ENCODE results near the gene GALNT18.

Gene GALNT18

DNA sequence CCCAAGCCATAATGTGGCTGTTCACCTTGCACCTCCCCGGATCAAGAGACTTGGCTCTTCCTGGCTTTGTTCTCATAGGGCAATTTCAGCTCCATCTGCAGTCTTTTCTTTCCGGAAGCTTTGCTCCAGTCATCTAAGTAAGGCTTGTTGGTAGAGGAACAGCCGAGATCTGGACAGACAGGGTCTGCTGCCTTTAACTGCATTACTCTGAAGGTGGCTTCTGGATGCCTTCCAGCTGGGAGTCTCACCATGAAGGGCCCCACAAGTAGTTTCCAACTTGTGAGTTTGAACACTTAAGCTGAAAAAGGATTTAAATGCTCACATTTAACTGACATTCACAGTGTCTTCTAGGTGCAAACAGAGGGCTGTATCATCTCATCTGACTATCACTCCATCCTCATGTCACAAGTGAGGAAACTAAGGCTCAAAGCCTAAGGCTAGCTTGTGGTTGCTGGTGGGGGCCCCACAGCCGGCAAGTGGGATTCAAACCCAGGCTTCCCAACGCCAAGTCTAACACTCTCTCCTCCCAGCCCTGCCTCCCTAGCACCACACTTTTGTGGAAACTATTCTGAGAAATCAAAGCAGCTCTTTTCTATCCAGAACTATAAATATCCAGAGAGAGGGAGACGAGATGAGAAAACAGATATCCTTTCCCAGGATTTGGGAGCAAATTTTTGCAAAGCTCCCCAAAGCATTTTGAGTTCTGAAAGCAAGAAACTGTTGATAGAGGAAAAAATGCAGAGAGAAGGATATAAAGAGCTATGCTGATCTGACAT lies 58.4 kb downstream of the GALNT18 start:
- DNase-seq, result no peak

DNA sequence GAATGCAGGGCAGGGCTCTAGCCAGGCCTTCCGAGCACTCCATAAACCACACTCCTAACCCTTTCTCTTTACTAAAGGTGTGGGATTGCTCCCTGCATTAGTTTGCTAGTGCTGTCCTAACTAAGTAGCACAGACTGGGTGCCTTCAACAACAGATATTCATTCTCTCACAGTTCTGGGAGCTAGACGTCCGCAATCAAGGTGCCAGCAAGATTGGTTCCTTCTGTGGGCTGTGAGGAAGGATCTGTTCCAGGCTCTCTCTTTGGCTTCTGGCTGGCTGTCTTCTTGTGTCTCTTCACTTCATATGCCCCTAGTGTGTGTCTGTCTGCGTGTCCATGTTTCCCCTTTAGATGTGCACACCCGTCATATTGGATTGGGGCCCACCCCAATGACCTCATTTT lies 59.8 kb downstream of the GALNT18 start:
- no peak for DNase-seq

DNA sequence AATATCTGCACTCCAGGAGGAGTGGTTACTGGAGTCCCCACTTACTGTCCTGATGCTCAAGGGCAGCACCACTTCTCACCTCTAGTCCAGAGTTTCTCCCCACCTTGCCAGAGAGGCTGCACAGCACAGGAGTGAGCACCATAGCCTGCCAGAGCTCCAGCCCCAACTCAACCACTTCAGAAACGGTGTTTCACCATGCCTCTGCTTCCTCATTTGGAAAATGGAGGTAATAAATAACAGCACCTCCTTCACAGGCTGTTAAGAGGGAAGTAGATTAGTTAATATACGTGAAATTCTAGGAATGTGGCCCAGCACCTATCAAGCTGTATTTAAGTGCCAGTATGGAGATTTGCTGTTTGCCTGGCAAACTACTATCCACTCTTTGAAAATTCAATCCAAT lies 63.0 kb downstream of the GALNT18 start:
- DNase-seq, result no peak

DNA sequence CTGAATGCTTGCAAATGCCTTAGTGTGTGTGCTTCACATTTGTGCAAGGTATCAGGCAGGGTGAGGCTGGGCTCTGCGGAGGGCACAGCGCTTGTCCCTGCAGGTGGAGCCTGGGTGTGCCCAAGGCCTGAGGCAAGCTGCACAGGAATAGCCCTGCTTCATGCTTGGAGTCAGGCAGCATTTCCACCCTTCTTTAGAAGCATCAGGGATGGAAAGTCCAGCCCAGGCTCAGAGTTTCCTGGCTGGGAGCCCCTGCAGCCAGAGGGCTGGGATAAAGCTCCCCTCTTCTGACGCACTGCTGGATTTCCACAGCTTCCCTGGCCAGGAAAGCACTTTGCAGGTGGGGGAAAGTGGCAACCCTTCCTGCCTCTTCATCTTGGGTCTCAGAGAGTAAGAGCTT lies 63.4 kb downstream of the GALNT18 start:
- DNase-seq, result no peak

DNA sequence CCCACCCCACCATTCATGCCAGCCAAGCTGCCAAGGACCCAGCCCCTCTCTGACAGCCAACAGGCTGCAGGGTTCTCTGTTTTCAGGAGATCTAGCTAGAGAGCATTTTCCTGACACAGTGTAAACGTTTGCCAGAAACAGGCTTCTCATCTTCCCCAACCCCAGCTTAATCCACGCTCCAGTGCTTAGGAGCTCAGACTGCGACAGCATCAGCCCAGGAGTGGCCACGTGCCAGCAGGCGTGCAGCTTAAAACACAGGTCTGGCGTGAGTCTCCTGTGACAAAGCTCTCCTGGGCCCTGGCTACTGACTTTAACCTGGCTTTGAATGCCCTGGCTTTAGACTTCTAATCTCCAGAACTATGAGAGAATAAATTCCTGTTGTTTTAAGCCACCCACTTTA lies 66.6 kb downstream of the GALNT18 start:
- DNase-seq, result no peak

DNA sequence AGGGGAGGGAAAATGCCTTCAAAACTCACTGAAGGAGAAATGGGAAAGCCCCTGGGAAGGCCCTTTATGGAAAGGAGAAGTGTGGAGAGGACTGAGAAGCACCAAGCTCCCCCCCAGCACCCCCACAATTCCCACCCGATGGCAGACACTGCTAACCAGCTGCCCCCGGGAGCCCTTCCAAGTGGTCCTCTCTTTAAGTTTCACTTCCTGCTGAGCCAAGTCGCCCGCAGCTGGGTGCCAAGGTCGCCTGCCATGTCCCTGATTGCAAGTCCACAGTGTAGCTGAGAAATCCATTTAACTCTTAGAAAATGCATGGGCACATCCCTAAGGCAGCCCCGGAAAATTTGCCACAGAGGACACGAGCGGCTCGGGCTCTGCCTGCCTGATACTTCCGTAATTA lies 68.2 kb downstream of the GALNT18 start:
- no peak for DNase-seq

DNA sequence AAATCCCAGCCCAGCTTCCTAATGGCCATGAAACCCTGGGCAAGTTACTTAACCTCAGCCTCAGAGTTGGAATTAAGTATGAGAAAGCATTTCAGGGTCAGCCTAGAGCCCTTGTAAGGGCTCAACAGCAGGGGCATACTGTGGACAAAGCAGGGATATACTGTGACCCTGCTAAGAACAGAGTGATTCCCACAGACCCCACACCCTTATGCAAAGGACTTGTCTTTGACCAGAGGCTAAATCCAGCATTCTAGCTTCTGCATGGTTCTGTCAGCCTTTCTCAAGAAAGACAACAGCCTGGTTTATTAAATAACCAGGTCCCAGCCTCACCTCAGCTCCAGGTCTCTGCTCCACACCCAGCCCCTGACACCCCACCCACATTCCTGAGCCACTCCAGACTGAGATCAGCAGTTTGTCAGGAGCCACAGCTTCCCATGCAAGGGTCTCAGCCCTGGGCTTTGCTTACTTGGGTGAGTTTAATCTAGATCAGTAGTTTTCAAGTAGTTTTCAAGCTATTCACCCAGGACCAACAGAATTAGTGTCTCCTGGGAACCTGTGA lies 69.2 kb downstream of the GALNT18 start:
- no peak for DNase-seq

DNA sequence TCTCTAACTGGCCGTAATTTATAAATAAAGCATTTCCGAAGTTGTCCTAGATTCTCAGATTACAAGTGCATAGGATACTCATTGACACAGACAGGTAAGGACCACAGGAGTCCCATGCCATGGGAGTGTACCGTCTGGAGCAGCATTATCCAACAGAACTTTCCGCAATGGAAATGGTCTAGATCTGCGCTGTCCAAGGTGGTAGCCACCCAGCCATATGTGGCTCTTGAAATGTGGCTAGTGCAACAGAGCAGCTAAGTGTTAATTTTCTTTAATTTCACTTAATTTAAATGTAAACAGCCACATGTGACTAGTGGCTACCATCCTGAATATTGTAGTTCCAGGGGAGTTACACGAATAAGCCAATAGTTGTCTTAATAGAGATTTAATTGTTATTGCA lies 71.3 kb downstream of the GALNT18 start:
- no peak for DNase-seq

DNA sequence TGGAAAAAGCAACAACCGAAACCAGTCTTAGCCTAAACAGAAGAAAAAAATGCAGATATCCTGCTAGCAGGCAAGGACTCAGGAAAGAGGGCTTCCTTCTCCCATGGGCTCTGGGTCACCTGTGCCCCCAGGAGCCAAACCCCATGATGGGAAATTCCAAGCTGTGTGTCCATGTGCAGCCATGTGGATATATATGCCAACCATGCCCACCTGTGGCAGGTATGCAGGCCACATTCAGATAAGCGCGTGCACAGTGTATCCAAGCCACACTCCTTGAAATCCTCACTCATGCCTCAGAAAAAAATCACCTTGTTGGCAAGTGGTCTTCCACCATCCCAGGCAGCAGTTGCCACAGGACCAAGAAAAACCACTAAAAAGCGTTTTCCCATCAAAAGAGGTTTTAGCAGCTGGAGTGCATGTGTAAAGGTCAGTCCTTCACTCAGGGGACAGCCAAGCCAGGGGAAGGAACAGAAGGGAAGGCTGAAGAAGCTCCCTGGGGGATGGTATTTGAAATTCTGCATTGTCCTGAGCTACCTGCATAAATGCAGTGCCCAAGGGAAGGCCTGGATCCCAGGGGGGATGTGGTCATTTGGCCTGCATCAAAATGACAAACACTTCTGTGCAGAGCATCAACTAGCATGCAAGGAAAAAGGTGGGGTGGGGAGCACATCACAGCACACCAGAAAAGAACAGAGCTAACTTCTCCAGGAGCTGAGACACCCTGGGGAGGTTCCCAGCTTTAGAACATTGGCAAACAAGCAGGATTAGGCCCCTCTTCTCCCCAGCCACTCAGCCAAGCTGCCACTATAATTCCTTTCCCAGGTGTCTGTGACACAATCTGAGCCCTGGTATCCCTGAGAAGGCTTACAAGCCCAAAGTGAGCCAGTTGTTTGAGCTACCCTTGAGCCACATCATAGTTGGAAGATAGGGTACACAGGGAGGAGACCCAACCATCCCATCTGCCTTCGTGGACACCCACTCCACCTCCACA lies 76.2 kb downstream of the GALNT18 start:
- DNase-seq, result no peak

DNA sequence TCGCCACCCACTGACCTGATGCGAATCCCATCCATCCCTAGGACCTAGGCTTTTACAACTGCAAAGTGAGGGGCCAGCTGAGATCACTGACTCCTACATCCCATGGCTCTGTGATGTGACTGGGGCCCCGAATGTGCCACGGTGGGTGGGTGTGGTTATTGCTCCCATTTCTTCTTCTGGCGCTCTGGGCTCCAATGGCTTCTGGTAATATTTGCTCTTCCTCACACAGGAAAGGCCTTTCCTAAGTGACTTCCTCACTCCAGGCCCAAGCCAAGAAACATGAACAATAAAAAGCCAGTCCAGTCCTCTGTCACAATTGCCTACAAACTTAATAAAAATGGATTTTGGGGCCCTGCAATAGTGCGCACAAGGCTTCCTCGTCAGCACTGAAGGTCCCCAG lies 78.1 kb downstream of the GALNT18 start:
- no peak for DNase-seq

DNA sequence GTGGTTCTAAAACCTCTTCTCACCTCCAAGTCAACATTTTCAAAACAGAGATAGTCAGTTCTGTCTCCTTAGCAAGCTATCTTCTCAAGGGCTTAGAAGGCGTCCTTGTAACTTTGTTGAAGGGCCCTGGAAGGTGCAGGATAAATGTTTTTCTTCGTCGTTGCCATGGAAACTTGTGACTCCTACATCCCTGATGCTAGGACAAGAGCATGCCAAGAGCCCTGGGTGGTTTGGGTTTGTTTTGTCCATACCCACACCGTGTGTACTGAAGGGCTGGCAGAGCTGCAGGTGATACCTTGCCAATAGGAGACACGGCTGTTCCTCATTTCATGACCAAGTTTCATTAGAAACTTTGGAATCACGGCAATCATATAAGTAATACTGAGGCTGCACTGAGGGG lies 81.6 kb downstream of the GALNT18 start:
- no peak for DNase-seq

DNA sequence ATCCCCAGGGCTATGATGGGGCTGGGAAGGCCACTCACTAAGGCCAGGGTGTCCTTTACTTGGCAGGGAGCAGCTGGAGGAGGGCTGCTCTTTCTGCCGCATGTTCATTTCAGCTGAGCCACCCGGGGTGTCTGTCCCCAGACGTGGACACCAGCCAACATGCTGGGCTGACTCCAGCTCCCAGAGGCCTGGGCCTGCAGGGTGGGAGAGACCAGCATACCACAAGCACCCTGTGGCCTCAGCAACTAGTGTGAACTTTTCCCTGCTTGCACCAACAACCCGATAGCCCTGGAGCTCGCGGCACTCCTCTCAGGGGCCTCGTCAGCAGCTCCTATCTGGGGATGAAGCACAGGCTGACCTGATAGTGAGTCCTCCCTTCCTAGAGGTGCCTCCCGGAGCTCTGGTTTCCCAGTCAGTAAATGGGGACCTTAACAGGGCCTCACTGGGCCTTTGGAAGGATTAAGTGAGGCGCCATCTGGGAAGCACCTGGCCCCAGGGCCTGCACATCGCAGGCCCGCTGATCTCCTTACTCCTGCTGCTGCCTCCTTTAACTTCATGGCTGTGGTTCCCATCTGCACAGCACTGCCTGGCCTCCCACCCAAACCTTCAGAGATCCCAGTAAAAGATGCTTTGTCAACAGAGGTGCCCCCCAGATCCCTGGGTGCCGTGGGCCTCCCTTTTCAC lies 83.4 kb downstream of the GALNT18 start:
- no peak for DNase-seq

DNA sequence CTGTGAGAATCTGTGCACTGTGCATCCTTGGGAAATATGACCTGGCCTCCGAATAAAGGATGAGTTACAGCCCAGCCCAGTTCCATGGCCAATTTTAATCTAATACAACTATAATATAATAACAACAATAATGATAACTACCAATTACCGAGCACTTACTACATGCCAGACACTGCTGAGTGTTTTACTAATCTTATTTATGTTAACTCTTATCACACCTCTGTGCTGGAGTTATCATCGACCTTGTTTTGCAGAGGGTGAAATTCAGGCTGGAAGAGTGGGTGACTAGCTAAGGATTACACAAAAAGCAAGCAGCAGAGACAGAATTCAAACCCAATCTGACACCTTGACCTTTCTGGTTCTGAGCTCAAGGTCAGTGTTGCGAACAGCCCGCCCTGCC lies 83.9 kb downstream of the GALNT18 start:
- DNase-seq, result no peak

DNA sequence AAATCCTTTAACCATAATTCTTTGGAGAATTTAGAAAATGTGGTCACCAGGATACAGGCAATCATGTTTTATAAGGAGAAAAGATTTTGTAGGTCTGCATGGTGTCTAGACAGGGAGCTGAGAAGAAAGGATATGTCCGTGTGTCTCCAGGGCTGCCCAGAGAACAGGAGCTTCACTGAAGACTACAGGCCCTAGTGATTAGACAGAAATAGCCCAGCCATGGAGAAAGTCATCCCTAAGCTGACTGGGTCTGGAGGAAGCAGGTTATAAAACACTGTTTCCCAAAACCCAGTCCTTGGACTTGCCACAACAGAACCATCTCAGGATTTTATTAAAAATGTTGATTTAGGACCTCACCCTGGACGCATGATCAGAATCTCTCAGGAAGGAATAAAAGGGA lies 84.4 kb downstream of the GALNT18 start:
- DNase-seq, result no peak

DNA sequence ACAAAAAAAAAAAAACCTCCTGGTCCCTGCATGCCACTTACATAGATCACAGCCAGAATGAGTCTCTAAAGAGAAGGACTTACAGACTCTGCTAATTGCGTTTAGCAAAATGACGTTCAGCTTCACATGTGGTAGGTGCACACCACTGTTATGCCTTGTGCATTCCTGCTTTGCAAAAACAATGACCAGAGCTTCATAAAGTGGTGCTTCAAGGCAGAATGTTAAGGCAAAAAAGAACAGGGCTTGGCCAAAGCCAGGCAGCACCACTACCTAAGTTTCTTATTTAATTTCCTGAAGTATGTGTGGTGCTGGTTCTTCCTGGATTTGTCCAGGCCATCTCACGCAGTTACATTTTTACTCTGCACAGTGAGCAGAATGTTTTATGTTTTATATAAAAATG lies 85.2 kb downstream of the GALNT18 start:
- no peak for DNase-seq

DNA sequence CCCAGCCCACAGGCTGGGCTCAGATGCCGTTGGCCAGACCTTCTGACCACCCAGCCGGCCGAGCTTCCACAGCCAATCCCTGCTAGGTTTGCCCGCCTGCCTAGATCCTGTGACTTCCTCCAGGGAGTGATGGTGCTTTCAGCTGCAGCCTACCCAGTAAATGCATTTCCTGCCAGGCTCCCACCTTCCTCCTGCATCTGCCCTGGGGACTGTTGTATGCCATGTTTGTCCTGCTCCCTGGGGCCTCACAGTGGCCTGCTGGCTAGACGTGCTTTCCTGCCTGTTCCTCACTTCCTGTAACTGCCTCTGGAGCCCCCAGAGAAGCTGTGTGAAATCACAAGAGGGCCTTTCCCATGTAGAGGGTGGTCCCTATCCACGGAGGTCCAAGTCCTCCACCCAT lies 86.2 kb downstream of the GALNT18 start:
- no peak for DNase-seq

DNA sequence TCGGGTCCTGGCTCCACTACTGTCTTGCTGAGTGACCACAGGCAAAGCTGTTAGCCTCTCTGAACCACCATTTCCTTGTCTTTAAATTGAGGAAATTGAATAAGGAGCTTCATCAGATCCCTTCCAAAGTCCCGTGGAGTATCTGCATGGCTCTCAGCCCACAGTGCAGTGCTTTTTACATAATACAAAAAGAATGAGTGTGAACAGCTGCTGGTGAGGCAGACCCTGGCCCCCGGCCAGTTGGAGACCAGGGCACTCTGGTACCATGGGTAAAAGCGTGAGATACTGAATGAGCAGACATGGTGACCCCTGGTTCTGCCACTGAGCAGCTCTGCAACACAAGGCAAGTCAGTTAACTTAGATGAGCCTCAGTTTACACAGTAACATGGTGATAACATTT lies 86.8 kb downstream of the GALNT18 start:
- DNase-seq, result no peak

DNA sequence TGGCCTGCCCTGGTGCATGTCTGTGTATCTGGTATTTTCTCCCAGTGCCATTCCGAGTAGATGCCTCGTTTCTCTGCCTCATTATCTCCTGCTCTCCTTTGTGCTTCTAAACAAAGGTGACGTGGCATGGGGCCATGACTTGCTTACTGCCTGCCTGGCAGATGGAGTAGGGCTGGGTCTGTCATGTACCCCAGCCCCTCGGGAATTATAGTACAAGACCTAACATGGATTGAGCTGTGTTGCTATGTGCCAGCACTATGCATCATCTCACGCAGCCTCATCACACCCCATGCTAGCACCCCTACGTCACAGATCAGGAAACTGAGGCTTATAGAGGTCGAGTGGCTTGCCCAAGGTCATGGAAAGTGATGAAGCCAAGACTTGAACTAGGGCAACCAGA lies 88.1 kb downstream of the GALNT18 start:
- no peak for DNase-seq

DNA sequence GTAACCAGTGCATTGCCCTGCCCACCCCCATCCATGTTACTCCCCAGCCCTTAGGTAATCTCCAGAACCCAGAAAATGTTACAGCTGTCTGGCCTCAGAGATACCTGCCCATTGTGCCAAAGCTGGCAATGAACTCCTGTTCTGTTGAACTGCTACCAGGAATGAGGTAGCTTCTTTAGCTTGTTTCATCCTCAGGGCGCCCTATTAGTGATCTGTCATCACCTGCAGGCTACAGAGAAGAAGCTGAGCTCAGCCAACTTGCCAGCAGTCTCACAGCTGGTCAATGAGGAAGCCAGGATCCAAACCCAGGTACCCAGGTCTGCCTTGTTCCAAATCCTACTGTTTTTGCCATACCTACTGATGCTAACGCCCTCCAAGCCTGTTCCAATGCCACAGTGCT lies 88.7 kb downstream of the GALNT18 start:
- no peak for DNase-seq

DNA sequence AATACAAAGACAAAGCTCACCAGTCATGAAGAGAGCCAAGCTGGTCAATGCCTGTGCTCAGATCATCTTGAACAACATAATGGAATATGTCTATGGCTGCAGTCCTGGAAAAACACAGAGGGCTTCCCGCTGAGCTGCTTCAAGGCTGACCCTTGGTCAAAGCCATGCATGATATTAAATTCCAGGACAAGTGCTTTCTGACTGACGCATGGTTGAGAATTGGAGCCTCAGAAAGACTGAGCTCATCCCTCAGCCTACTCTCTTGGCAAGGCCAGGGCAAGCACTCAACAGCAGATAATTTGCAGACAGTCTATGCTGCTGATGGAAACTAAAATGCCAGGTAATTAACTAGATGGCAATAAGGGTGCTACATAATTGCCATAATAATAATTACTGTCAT lies 89.2 kb downstream of the GALNT18 start:
- DNase-seq, result no peak

DNA sequence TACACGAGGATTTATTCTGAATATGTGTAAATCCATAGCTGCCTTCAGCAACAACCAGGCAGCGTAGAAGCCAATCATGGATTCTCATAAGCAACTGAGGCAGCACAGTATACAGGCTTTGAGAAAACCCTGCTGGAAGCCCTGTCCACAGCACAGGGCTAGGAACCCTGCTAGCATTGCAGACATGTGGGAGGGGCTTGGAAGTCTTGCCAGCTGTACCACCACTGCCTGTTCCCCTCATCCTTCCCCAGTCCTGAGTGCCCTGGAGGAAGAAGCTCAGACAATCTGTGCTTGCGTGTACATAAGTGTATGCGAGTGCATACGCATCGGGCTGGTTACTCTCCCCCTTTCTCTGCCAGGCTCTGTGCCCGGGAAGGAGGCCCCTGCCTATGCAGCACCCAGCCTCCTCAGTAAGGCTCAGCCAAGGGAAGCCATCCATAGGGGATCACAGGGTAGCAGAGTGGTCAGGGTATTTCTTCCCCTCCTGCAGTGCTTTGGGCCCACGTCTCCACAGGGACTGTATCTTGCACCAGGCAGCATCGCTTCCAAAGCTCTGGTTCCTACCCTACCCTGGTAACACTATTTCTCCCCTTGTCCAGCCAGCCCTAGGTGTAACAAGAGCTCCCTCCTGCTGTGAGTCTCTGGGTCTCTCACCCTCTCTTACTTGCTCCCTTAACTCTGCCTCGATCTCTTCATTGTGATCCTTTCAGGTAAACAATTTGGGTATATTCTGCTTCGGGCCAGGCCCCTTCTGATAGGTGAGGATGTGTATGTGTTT lies 90.5 kb downstream of the GALNT18 start:
- no peak for DNase-seq

DNA sequence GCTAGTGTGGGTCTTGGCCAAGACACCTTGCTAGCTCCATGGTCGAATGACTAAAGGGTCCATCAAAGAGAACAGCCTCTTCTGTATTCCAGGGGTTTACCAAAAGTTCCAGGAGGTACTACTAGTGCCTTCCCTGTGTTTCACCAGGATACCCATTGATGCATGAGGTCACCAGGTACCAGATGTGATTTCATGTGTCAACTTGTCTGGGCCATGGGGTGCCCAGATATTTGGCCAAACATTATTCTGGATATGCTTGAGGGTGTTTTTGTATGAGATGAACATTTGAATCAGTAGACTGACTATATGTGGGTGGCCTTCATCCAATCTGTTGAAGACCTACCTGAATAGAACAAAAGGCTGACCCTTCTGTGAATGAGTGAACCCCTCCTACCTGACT lies 92.8 kb downstream of the GALNT18 start:
- no peak for DNase-seq
